ENCODE measurements around the gene ADGRG3. TPM values are rescaled to one million over a fixed set of nuclear protein-coding genes. Genes with fewer than 3 reads are reported as not detected.

The ADGRG3 gene
- total and polyA plus RNA-seq, 2 of the 8 experiments (the other 6 are each of a cell fraction or from before 2014, with no cell fraction given): 0.28 to 0.98 TPM

DNA sequence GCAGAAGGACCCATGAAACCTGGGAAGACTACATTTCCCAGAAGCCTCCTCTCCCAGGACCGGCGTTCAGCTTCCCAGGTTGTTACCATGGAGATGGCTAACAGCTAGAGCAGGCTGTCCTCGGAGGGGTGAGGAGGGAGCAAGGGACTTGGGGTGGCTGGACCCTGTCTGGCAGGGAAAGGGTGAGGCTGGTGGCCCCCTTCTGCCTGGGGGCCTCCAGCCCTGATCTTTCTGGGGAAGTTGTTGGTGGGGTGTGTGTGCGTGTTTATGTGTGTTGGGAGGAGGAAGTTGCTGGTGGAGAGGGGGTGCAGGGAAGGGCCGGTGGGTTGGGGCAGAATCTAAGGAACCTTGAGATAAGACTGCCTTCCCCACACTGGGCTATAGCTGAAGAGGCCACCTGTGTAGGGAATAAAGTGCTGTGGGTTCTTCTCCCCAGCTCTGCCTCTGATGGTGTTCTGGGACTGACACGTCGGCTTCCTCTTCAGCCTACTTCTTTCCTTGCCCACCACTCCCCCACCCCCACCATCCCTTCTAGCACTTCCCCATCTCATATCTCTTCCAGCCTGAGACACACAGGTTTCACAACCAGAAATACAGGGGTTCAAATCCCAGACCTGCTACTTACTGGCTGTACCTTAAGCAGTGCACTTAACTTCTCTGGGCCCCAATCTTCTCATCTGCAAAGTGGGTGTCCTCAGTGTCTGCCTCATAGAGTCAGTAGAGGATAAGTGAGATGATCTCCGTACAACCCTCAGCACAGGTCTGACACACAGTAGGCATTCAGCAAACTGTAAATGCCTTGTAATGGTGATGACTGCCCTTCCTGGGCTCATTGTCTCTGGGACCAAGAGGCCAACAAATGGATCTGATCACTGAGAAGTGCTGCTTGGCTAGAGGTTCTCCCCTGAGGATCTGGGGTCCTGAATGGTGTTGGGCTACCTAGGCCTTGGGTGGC lies 26.9 kb downstream of the ADGRG3 start, which contains the start of gene DRC7:
DRC7 (plus strand) TSS at position 82 of the 955 bp plus-strand sequence. CDS start 3,144 bp downstream, outside the sequence.
- Histone ChIP-seq H3K27me3 (replicated peaks in 1 of 4; ENCODE audit: control insufficient read depth in 3 of 4, extremely low read depth in 1 of 4, insufficient read depth in 3 of 4, low read length in 3 of 4) (no peaks in the 10 kb centered on the region), H4K5ac (ENCODE audit: insufficient read length, low read depth, low read length) (no peak within 1 kb of the TSS), H4K8ac (ENCODE audit: extremely low read depth, insufficient read depth, low read length) (no peak within 1 kb of the TSS), H2BK120ac (replicated peaks; ENCODE audit: low read depth, low read length) (no peak within 1 kb of the TSS), H3K4me3 (ENCODE audit: extremely low read depth in 1 of 4, insufficient read depth in 2 of 4, low read depth in 3 of 4, low read length in 4 of 4) (peak within 1 kb of the TSS in 1 of 4 experiments; percentile 40; a peak in 3 of 8 replicates), H3K79me2 (ENCODE audit: control insufficient read depth in 1 of 2, insufficient read depth in 2 of 2, low read length in 2 of 2) (no peaks in the 10 kb centered on the region), H3K56ac (replicated peaks; ENCODE audit: insufficient read length, low read depth, low read length) (no peak within 1 kb of the TSS), H3K18ac (ENCODE audit: extremely low read depth, low read length) (no peak within 1 kb of the TSS), H2BK15ac (ENCODE audit: low read length) (no peak within 1 kb of the TSS), H2BK12ac (ENCODE audit: low read depth, low read length) (no peak within 1 kb of the TSS), H3K23me2 (ENCODE audit: low read depth, low read length) (0 out of 2 replicates have a peak, but pooled peaks cover 2% of the 10 kb centered on the region), H2AFZ (ENCODE audit: low read length) (no peak within 1 kb of the TSS), H3K36me3 (ENCODE audit: control insufficient read depth in 2 of 4, insufficient read depth in 4 of 4, low read length in 3 of 4) (no peaks in the 10 kb centered on the region), H3K14ac (ENCODE audit: insufficient read length) (no peak within 1 kb of the TSS), H3K4me2 (ENCODE audit: insufficient read depth in 1 of 2, low read depth in 2 of 2, low read length in 2 of 2) (peak within 1 kb of the TSS; percentile 5 to 58; a peak in 2 of 4 replicates), H4K20me1 (replicated peaks in 1 of 2; ENCODE audit: control insufficient read depth in 1 of 2, insufficient read depth in 2 of 2, low read length in 2 of 2) (no peaks in the 10 kb centered on the region), H3K4ac (replicated peaks; ENCODE audit: insufficient read length, low read depth, low read length) (no peak within 1 kb of the TSS), H3K79me1 (ENCODE audit: low read depth, low read length) (no peaks in the 10 kb centered on the region), H2BK20ac (ENCODE audit: low read length) (no peak within 1 kb of the TSS), H3K23ac (ENCODE audit: insufficient read length) (no peak within 1 kb of the TSS), H3K4me1 (replicated peaks in 1 of 4; ENCODE audit: control insufficient read depth in 3 of 4, insufficient read depth in 4 of 4, low read length in 3 of 4) (no peaks in the 10 kb centered on the region; a peak in 1 of 7 replicates), H3K9me3 (ENCODE audit: insufficient read depth in 2 of 2, low read depth in 1 of 2, low read length in 1 of 2) (no peaks in the 10 kb centered on the region), H3K27ac (ENCODE audit: low read depth, low read length) (no peak within 1 kb of the TSS), H2BK5ac (ENCODE audit: low read depth, low read length) (no peak within 1 kb of the TSS), H2AK5ac (ENCODE audit: low read depth, low read length) (no peak within 1 kb of the TSS), H4K91ac (replicated peaks; ENCODE audit: insufficient read length, low read length) (no peak within 1 kb of the TSS), H3K9ac (replicated peaks in 1 of 4; ENCODE audit: extremely low read depth in 1 of 4, low read depth in 3 of 4, low read length in 3 of 4) (no peak within 1 kb of the TSS)
- peak; percentile 19 to 64 for DNase-seq (ENCODE audit: low read depth in 1 of 2, low spot score in 2 of 2)
- peak; percentile 81 for FAIRE-seq
- 30% methylated on average over 6 of the region's 8 CpGs; no CpG with 5 or more reads in 1 of the 2 experiments for WGBS, 2 experiments (ENCODE audit: extremely low coverage in 1 of 2, insufficient coverage in 1 of 2, insufficient read length in 1 of 2, insufficient replicate concordance in 2 of 2, low coverage in 1 of 2, low lambda C conversion rate in 2 of 2, missing lambda C conversion rate in 1 of 2)
- CTCF ChIA-PET (ENCODE audit: partially characterized antibody): interaction anchor here (1.5 to 3.0 kb wide), 2 partner anchors 24 to 46 kb away, joined by 3 to 12 read pairs; no protein-coding TSS in a partner anchor
- POLR2A ChIA-PET (ENCODE audit: partially characterized antibody): interaction anchor here (1.0 to 3.4 kb wide), 3 partner anchors 12 to 31 kb away, joined by 3 to 19 read pairs (median 3); no protein-coding TSS in a partner anchor
- TF ChIP-seq SIN3A (conservative IDR thresholded peaks at IDR 0.05 in 1 of 2, IDR thresholded peaks at IDR 0.05 in 1 of 2; ENCODE audit: low read depth in 1 of 2, low read length in 2 of 2) (peak in 1 of 2 experiments; percentile 60; a peak in 1 of 4 replicates), RBBP5 (IDR thresholded peaks at IDR 0.05; ENCODE audit: borderline replicate concordance, low read depth, low read length) (no peak), SUZ12 (IDR thresholded peaks at IDR 0.05; ENCODE audit: low read length) (no peak), BRCA1 (IDR thresholded peaks at IDR 0.05; ENCODE audit: low read depth, low read length) (no peak), CEBPB (IDR thresholded peaks at IDR 0.05; ENCODE audit: low read depth, low read length) (no peak), CBX5 (IDR thresholded peaks at IDR 0.05; ENCODE audit: low read depth, low read length) (no peak)
- TF ChIP-seq, protein P1, sequence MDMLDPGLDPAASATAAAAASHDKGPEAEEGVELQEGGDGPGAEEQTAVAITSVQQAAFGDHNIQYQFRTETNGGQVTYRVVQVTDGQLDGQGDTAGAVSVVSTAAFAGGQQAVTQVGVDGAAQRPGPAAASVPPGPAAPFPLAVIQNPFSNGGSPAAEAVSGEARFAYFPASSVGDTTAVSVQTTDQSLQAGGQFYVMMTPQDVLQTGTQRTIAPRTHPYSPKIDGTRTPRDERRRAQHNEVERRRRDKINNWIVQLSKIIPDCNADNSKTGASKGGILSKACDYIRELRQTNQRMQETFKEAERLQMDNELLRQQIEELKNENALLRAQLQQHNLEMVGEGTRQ (IDR thresholded peaks at IDR 0.05; ENCODE audit: low read length): no peak
